ENCODE results near the gene MLLT1.

DNA sequence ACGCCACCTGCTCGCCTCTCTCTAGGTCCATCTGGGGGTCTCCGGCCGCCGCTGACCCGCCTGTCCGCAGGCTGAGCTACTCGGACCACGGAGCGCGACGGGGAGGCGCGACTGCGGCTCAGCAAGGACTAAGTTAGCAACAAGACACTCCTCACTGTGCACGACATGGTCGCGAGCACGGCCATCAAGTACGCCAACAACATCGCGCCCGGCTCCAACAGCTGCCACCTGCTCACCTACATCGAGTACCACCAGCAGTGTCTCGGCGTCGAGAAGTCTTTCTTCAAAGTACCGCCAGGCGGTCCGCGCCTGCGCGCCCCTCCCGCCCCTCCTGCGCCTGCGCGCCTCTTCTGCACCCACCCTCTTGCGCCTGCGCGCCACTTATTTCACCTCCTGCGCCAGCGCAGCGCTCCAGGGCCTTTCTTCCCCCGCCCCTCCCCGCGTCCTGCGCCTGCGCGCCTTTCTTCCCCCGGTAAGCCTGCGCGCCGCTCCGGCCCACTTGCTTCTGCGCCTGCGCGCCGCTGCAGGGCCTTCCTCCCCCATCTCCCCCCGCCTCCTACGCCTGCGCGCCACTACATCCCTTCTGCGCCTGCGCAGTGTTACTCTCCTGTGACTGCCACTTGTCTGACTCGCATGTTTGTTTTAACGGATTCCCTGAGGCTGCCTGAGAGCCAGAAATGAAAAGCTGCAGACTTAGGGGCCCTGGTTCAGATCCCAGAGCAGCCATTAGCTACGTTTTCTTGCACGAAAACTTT lies 80.4 kb downstream of the MLLT1 start:
- TF ChIP-seq, protein P1, sequence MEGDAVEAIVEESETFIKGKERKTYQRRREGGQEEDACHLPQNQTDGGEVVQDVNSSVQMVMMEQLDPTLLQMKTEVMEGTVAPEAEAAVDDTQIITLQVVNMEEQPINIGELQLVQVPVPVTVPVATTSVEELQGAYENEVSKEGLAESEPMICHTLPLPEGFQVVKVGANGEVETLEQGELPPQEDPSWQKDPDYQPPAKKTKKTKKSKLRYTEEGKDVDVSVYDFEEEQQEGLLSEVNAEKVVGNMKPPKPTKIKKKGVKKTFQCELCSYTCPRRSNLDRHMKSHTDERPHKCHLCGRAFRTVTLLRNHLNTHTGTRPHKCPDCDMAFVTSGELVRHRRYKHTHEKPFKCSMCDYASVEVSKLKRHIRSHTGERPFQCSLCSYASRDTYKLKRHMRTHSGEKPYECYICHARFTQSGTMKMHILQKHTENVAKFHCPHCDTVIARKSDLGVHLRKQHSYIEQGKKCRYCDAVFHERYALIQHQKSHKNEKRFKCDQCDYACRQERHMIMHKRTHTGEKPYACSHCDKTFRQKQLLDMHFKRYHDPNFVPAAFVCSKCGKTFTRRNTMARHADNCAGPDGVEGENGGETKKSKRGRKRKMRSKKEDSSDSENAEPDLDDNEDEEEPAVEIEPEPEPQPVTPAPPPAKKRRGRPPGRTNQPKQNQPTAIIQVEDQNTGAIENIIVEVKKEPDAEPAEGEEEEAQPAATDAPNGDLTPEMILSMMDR (IDR thresholded peaks at IDR 0.05): peak in 3 of 4 experiments; percentile 49 to 82 (median 58)
- peak in 1 of 2 donors; percentile 48 for TF ChIP-seq POLR2A (IDR thresholded peaks at IDR 0.05)

All from uterus (tissue), 2 donors.